NOMO-1 treated with dmso at 0.1 percent for 144 hours (cell line): Measurements from ENCODE around the gene TMEM235.

ENCODE experiments used
- DNase-seq: peaks from one replicate; lab custom pipeline; 2025; ENCODE audit not compliant: unreplicated experiment; lab: John Stamatoyannopoulos, UW

Gene TMEM235

GRCh38 chr17:78269955-78270381, 38.5 kb downstream of the TMEM235 start:
- no peak for DNase-seq

GRCh38 chr17:78271419-78272170, 40.2 kb downstream of the TMEM235 start:
- no peak for DNase-seq

GRCh38 chr17:78272181-78272913, 40.9 kb downstream of the TMEM235 start:
- DNase-seq, result no peak

- no peak for DNase-seq
These were observed 41.5 kb downstream of the TMEM235 start for GRCh38 chr17:78272914-78273258.

- no peak for DNase-seq
These were observed 42.4 kb downstream of the TMEM235 start for GRCh38 chr17:78273813-78274212.

- DNase-seq, result no peak
These were observed 43.9 kb downstream of the TMEM235 start for GRCh38 chr17:78275355-78275754.

GRCh38 chr17:78276098-78276887, 44.9 kb downstream of the TMEM235 start:
- no peak for DNase-seq

GRCh38 chr17:78278139-78278741, 46.8 kb downstream of the TMEM235 start:
- DNase-seq, result no peak

GRCh38 chr17:78279360-78279990, 48.0 kb downstream of the TMEM235 start:
- DNase-seq, result no peak

GRCh38 chr17:78281249-78281845, 49.9 kb downstream of the TMEM235 start:
- no peak for DNase-seq

GRCh38 chr17:78284146-78284545, 52.7 kb downstream of the TMEM235 start:
- peak; percentile 76 for DNase-seq

GRCh38 chr17:78289004-78289403, 57.6 kb downstream of the TMEM235 start:
- no peak for DNase-seq

- peak; percentile 80 for DNase-seq
These were observed 58.5 kb downstream of the TMEM235 start for GRCh38 chr17:78289802-78290363.
